NCI-H128 (cell line): ENCODE data around the gene LRRK2.
"Not testable (repeated sequence)": the region's sequence is repeated elsewhere in the genome, so short reads cannot be mapped to it uniquely, and the experiment has no call there.

Experiments used
- DNase-seq: peaks from one replicate; lab custom pipeline; 2025; ENCODE audit not compliant: unreplicated experiment; lab: John Stamatoyannopoulos, UW

Gene LRRK2

DNA sequence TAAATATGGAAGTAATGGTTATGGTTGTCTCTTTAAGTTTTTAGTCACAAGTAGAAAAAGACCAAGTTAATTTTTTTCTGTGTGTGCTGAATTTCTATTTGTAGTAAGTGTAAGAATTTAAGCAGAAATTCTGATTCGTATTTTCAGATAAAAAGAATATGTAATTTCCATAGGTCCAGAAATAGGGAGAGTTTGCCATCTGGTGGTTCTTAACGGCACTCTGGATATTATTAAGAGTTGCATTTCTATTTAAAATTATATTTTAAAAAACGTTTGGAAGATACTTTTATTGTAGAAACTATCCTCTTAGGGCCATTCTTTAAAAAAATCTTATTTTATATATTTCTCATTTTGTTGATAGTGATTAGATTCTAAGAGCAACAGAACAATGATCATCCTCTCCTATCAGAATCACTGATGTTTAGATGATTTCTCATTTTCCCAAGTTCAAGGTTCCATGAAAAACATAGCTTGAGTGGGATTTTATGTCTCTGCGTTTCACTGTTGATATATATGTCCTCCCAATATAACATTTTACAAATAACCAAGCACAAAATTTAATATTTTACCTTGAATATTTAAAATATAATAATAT is 88.3 kb downstream of the LRRK2 start:
- DNase-seq: no peak

DNA sequence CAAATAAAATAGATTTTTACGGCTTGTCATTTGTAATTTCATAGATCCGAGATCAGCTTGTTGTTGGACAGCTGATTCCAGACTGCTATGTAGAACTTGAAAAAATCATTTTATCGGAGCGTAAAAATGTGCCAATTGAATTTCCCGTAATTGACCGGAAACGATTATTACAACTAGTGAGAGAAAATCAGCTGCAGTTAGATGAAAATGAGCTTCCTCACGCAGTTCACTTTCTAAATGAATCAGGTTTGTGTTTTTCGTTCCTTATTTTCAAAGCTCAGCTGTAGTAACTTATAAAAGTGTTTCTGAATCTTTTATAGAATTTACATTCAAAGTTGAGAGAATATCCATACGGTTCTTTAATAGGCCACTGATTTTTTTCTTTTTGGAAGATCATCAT is 89.1 kb downstream of the LRRK2 start:
- DNase-seq: no peak

DNA sequence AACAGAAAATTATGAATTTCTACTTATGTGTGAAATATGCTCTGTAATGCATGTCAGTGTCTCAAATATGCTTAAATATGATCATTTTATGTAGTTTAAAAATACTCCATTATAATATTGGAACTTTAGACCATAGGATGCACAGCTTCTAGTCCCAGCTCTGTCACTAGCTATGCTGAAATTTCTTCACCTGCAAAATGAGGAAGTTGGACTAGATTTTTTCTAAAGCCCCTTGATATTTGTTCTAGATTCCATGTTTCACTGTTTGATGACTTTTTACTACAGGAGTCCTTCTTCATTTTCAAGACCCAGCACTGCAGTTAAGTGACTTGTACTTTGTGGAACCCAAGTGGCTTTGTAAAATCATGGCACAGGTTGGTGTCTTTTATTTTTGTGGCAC is 90.1 kb downstream of the LRRK2 start:
- no peak for DNase-seq

DNA sequence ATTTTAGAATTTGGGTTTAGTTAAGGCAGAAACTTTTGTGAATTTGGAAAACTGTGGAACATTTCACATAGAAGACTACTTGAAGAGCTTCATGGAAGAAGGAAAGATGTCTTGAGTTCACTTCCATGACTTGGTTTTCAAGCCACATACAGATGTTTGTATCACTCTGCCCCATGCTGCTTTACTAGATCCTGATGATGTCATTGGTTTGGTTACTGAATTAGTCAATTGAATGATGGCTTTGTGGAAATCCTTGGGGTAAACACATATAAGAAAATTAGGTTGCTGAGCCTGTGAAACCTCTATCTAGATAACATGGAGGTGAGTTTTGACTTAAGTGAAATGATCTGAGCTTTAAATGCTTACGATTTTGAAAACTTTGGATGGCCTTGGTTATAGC is 90.6 kb downstream of the LRRK2 start:
- DNase-seq: no peak

DNA sequence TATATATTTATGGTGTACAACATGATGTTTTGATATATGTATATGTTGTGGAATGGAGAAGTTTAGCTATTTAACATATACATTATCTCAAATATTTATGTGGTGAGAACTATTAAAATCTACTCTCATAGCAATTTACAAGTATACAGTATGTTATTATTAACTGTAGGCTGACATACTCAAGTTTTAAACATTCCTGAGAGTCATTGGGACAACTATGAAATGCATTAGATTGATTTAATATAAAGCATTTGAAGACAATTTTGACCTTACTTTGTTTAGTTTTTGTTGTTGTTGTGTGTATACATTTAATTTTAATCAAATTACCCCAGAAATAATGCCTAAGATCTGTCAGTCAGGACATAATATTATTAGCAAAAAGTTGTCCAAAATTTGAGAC is 99.5 kb downstream of the LRRK2 start:
- no peak for DNase-seq

DNA sequence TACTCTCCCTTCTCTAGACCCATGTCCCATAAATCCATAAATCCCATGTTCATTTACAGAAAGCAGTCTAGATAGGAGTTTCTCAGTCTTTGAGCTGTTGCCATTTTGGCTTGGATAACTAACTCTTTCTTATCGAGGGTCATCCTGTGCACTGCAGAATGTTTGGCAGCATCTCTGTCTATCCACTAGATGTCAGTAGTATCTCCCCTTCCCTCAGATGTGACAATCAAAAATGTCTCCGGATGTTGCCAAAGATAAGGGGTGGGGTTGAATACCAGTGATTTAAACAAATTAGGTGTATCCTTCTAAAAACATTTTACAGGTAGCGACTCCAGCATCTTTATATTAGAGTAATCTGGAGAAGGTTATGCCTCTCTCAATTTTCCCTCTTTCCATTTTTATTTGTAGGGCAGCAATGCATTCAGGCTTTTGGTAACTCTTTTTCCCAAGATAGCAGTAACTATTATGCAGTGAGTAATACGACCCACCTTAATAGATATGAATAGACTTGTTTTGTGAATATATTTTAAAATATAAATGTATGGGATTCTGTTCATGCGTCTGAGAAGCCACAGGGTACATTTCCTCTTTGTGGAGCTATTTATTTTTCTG is 100.7 kb downstream of the LRRK2 start:
- no peak for DNase-seq

DNA sequence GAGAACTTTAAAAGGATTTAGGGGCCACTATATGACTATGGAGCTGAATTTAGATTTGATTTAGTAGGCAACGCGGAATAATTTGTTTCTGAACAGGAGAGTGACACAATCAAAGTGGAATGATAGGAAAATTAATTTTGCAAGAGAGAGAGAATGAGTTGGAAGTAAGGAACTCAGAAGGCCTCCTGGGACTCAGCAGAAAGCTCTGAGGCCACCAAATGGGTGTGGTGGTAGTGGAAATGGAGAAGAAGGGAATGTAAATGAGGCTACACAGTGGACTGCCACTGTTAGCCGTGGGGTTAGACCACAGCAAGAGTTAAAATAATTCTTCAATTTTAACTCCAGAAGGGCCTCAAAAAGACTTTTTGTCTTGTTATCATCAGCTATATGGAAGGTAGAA is 102.7 kb downstream of the LRRK2 start:
- no peak for DNase-seq

DNA sequence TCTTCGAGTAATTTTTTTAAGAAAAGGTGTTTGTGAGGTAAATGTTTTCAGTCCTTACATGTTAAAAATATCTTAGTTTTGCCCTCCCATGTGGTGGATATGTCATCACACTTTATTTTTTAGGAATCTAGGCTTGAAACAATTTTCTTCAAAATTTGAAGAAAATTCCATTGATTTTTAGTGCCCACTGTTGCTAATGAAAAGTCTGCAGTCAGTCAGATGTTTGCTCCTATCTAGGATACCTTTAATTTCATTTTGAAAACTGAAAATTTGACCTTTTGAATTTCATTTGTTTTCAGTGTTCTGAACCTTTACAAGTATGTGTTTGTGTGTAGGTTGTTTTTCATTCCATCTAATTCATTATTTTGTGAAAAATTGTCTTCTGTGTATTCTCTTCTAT is 105.4 kb downstream of the LRRK2 start:
- DNase-seq: no peak

DNA sequence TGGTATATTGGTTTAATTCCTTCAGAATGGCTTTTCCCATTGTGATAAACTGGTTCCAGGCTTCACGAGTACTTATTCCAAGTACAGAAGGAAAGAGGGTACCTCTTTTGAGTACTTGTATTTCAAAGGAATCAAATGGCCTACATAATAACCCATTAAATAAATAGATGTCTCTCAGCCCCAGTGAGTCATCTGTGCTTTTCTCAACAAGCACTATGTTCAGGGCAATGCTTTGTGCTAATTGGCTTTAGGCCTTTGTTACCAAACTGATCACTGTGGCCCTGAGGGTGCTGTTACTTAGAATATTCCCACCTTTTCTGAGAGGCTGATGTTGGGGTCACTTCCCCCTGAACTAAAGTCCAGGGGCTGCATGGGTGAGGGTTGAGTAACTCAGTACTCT is 107.1 kb downstream of the LRRK2 start:
- DNase-seq: no peak

DNA sequence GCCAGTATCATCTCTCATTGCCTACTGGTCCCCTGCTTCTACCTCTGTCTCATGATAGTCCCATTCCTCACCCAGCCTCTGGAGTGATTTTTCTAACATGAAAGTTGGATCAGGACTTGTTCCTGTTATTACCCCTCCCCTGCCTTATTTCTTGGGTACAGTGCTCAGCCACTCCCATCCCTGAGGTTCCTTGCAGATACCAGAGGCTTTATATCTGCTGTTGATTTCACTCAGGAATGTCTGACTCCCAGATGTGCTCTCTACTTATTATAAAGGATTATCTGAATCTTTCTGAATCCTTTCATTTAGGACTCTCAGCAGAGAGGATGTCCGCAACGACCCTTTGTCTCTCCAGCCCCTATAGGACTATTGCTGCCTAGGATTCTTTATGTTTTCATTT is 111.2 kb downstream of the LRRK2 start:
- DNase-seq: no peak

DNA sequence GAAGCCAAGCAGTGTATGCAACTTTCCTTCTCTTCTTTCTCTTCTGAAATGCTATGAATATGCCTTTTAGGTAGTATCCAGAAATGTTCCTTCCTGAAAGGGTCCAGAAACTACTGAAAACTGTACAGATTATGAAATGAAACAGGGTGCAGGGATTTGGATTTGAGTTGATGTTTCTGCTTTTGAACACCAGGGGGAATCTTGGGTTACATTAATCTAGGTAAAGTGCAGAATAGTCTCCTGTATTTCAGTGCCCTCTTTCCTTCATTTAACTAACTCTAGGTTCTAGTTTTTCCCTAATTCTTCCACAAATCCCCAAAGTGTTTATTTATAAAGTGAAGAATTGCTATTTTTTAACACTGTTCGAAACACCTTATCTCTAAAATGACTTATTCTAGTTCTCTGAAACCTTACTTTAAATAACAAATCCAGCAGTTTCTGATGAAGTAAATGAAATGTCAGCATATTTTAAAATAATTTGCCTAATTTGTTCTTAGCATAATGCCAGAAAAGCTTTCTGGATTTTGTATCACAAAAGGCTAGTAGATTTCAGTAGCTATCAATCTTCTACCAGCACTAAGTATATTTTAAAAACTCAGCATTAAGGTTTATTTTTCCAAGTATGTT is 111.9 kb downstream of the LRRK2 start:
- no peak for DNase-seq

DNA sequence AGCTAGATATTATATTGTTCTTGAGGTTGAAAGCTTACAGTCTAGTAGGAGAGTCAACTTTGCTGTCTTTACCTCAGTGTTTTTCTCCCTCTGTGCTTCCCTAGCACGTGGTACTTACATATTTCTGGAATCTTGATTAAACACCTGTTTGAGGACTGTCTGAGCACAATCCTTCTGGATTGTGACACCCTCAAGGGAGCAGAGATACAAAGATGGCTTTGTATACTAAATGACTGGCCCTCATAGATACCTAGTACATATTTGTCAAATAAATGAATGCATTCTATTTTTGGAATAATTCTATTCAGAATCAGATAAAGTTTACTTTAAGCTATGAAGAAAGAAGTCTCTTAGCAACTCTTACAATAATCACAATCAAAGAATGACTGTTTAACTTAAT is 113.3 kb downstream of the LRRK2 start:
- DNase-seq: no peak

DNA sequence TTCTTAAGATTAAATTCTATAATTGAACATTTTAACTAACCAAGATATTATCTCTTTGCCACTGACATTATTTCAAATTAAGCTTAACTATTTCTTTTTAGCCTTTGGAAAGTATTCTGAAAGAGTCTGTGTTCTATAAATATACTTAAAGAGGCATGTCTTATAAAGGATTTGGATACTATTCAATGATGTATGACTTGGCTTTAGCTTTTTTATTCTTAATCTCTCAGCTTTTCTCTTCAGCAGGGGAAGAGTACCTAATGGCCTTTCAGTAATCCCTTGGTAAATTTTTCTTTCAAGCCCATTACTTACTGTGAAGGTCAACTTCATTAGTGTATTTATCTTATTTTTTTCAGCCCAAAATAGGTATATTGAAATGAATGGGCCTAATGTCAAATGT is 113.8 kb downstream of the LRRK2 start:
- no peak for DNase-seq

DNA sequence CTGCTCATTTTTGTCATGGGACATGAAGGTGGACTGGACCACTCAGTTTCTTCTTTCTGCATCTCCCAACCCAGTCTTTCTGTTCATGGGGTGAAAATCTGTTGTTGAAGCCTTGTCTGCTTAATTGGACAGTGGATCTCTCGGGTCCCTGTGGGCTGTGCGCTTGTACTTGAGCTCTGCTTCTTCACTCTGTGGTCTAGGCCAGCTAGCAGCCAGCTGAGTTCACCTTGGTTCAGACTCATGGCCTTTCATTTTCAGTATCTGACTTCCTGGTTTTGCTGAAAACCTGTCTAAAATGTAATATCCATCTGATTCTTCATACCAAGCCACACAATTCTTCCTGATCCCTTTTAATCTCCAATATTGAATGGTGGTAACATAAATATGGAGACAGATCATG is 117.2 kb downstream of the LRRK2 start:
- DNase-seq: no peak

DNA sequence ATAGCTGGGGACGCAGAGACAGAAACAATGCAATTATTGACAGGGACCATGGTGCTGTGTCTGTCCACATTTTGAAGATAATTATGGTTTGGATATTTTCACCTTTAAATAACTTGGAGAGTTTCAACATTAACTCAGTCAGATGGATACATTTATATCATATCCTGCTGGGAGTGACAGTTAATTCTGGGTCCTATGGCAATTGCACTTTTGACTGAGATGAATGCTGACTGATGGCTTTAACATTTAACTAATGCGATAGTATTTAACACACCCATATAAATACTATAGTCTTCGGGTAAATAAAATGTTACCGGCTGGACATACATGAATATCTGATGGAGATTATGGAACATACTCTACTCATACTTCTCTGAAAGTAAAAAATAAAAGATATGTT is 118.3 kb downstream of the LRRK2 start:
- DNase-seq: no peak

DNA sequence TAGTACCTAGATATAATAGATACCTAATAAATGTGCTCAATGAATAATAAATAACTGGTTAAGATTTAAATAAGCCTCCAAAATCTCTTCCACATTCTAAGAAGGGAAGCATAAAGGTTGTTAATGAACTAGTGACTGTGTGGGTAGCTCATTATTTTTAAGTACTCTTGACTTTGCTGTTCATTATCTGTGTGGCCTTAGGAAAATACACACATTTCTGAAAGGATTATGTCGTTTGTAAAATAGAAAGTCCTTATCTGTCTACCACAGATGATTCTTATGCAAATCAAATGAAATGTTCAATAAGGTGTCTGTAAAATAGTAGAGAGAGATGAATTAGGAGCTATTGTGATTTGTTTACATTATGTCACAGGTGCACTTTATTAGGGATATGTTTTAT is 119.5 kb downstream of the LRRK2 start:
- no peak for DNase-seq

DNA sequence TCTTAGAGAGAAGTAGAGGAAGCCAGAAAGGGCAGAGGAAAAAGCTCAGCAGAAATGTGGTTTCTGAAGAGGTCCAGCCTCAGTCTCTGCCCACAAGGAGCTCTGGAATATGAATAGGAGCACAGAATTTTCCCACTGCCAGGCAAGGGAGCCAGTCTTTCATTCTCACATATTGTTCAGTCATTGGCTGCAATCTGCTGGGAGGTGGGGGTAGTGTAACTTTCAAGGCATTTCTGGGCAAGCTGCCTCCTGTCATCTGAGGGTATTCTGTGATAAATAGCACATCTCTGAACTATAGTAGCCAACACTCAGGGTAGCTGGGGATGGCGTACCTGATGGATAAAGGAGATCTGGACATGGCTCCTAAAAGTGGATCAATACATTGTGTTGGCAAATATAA is 127.2 kb downstream of the LRRK2 start:
- no peak for DNase-seq

DNA sequence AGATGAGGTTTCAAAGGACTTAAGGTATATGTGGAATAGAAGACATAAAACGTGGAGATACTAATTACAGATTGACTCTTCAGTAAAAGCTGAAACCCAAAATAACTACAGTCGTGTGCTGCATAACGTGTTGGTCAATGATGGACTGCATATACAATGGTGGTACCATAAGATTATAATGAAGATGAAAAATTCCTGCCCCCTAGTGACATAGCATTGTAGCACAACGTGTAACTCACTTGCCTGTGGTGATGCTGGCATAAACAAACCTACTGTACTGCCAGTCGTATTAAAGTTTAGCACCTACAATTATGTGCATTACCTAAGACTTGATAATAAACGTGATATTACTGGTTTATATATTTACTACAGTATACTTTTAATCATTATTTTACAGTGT is 150.3 kb downstream of the LRRK2 start:
- no peak for DNase-seq

DNA sequence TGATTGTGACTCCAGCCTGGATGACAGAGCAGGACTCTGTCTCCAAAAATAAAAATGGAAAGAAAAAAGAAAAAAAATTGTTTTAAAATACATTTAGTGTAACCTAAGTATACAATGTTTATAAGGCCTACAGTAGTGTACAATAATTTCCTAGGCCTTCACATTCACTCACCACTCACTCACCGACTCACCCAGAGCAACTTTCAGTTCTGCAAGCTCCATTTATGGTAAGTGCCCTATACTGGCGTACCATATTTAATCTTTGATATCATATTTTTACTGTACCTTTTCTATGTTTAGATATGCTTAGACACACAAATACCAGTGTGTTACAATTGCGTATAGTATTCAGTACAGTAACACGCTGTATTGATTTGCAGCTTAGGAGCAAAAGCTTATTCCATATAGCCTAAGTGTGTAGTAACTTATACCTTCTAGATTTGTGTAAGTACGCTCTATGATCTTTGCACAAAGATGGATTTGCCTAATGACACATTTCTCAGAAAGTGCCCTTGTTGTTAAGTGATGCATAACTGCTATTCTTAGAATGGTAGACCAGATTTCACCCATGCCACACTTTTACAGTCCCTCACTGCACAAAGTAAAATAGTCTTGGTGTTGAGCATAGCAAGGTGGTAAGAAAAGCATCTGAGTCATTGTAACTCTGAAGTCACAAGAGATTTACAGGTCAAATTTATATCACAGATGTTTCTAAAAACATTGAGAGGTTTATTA is 151.9 kb downstream of the LRRK2 start:
- no peak for DNase-seq

DNA sequence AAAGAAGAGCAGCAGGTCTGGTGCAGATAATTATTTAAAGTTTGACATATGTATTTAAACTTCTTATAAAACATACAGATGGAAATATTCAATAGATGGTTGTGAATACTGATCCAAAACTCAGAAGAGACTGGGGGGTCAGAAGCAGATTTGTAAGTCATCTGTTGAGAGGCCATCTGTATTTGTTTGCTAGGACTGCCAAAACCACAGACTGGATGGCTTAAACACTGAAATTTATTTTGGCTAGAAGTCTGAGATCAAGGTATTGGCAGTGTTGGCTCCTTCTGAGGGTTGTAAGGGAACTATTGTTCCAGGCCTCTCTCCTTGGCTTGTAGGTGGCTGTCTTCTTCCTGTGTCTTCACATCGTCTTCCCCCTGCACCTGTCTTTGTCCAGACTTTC is 153.9 kb downstream of the LRRK2 start:
- no peak for DNase-seq

DNA sequence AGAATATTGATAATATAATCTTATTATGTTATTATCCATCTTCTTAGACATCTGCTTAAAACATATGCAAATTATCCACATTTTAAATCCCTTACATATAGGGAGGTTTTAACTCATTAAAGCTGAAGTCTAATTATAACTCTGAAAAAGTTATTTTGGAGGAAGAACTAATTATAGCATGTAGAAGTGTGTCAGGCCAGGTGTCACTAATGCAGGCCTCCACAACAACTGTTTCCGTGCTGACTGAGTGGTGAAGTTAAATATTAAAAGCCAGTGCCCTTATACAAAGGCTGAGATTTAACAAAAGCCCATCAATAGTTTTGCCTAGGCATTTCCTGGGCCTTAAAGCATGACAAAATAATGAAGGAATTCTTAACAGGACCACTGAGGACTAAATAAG is 157.4 kb downstream of the LRRK2 start:
- no peak for DNase-seq

DNA sequence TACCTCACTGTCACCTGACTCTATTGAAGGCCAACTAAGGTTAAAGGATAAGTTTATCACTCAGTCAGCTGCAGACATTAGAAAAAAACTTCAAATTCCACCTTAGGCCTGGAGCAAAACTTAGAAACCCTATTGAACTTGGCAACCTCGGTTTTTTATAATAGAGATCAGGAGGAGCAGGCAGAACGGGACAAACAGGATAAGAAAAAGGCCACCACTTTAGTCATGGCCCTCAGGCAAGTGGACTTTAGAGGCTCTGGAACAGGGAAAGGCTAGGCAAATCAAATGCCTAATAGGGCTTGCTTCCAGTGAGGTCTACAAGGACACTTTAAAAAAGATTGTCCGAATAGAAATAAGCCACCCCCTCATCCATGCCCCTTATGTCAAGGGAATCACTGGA is 162.5 kb downstream of the LRRK2 start:
- DNase-seq: not testable (repeated sequence)
